Activated T-cell treated with anti-CD3 and anti-CD28 coated beads, Interleukin-2, amount 50 U/mL, for 24 hours (primary cell): Measurements from ENCODE around the gene NAV2.

ENCODE experiments used
- DNase-seq: peaks from one replicate; pipeline ENCODE4 v3.0.0-alpha.2; 2020
- H3K27ac Mint-ChIP-seq: 2 replicates; pipeline ENCODE4 v1.8.0; 2020; ENCODE audit warnings: mild to moderate bottlenecking, mixed read lengths
- H3K27me3 Mint-ChIP-seq: 2 replicates; pipeline ENCODE4 v1.8.0; 2020; ENCODE audit warnings: mixed read lengths
- H3K36me3 Mint-ChIP-seq: 2 replicates; pipeline ENCODE4 v1.8.0; 2020; ENCODE audit warnings: low read depth, mixed read lengths
- H3K4me1 Mint-ChIP-seq: 2 replicates; pipeline ENCODE4 v1.8.0; 2020; ENCODE audit warnings: low read depth, mixed read lengths
- H3K4me3 Mint-ChIP-seq: 2 replicates; pipeline ENCODE4 v1.8.0; 2020; ENCODE audit warnings: mild to moderate bottlenecking, moderate library complexity, mixed read lengths
- H3K9me3 Mint-ChIP-seq: 2 replicates; pipeline ENCODE4 v1.8.0; 2020; ENCODE audit warnings: mixed read lengths

Gene NAV2

DNA sequence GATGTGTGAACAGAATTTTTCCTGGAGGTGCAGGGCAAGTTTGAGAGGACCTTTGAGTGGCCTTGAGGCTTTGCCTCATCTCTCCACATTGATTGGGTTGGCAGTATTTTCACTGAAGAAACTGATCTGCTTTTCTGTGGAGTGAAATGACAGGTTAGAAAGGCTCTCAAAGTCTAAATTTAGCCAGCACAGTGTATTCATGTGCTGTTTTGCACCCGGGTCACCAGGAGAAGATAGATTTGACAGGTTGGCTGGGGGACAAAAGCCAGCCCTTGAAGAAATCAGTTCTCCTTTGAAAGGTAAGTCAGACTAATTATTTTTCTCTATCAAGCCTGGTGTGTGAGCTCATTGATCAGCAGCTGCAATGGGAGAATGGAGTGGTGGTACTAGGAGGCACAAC is 294.7 kb downstream of the NAV2 start:
- Mint-ChIP-seq H3K27ac (no peak overlapping the region), H3K4me3 (no peak overlapping the region), H3K27me3 (peaks cover 6% of the 10 kb centered on the region), H3K9me3 (no peaks in the 10 kb centered on the region), H3K36me3 (no peaks in the 10 kb centered on the region), H3K4me1 (no peaks in the 10 kb centered on the region)
- DNase-seq, result no peak

DNA sequence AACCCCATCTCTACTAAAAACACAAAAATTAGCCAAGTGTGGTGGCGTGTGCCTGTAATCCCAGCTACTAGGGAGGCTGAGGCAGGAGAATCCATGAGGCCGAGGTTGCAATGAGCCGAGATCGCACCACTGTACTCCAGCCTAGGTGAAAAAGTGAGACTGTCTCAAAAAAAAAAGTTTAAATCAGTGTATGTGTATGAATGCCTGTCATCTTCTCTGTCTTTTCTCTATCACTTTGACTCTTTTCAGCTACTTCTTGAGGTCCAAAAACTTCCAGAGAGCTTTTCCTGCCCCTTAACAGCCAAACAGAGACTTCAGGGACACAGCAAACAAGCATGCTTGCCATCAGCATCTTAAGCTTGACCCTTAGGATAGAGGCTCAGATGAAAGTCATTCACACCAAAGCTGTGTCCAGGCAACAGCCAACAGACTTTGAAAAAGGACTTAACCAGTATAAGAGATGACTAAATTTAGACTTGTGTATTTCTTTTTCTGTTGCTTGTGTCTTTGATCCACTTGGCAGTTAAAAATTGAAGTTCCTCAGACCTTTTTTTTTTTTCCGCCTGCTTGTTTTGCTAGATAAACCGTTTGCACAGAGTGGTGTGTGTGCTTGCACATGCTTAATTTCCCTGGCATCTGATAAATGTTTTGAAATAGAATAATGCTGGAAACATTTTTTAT is 295.7 kb downstream of the NAV2 start:
- DNase-seq, result no peak
- no peak overlapping the region for H3K4me3 Mint-ChIP-seq
- H3K9me3 Mint-ChIP-seq, result no peaks in the 10 kb centered on the region
- no peaks in the 10 kb centered on the region for H3K36me3 Mint-ChIP-seq
- no peaks in the 10 kb centered on the region for H3K4me1 Mint-ChIP-seq
- H3K27me3 Mint-ChIP-seq, result peaks cover 5% of the 10 kb centered on the region
- H3K27ac Mint-ChIP-seq, result no peak overlapping the region

DNA sequence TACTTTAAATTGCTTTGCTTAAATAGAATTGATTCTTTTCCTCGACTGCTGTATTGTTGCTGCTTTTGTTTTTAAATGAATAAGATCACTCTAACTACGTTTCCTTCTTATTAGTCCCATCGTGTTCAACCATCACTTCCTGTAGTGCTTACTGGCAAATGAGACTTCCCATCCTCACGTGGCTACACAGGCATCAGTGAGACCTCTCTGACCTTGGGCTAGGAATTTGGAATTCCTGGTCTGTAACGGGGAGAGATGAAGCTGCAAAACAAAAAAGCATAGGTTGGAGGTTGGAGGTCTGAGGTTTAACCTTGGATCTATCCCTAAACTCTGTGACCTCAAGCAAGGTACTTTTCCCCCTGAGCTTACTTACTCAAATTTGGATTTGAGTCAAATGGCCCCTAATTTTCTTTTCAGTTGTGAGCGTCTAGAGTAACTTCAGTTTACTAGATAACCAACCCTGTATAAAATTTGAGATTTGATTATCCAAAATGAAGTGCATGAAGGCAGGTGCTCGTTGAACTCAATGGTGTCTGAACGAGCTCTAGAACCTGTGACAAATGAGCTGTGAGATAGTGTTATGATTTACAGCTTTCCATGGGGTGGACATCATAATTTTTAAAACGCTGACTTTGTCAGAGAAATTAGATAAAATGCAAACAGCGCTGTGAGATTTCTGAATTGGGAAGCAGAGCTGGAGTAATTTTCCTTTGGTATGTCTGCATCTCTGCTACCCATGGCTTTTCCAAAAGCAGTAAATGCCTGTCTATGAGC is 296.4 kb downstream of the NAV2 start:
- no peak overlapping the region for H3K27ac Mint-ChIP-seq
- H3K9me3 Mint-ChIP-seq, result no peaks in the 10 kb centered on the region
- H3K4me1 Mint-ChIP-seq, result no peaks in the 10 kb centered on the region
- no peaks in the 10 kb centered on the region for H3K36me3 Mint-ChIP-seq
- H3K4me3 Mint-ChIP-seq, result no peak overlapping the region
- H3K27me3 Mint-ChIP-seq, result peaks cover 12% of the 10 kb centered on the region
- DNase-seq, result no peak

DNA sequence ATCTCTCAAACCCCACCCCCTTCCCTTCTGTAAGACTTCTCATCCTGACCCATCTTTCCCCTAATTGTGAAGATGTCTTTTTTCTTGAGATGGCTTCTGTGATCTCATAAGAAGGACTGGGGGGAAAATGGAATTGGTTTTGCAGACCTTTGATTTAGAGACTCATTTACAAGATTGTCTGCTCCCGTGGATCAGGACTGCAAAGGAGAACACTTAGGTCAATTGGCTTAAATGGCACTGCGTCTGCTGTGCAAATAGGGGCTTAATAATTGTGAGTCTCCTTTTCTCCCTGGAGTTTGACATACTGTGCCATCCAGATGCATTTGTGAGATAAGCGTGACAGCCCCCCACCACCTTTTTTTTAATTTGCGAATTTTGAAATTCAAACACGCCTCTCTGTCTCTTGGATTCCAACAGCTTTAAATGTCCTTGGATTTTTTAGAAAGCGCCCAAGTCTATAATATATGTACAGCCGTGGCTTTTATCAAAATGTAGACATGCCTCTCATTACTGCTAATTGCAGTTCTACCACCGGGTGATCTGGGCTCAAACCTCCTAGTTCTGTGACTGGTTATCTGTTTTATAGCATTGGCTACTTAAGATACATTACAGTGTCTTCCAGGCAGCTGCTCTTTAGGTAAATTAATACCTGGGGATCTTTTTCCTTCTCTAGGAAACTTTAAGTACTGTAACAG is 297.7 kb downstream of the NAV2 start:
- DNase-seq, result no peak
- no peaks in the 10 kb centered on the region for H3K9me3 Mint-ChIP-seq
- H3K27me3 Mint-ChIP-seq, result peaks cover 18% of the 10 kb centered on the region
- H3K27ac Mint-ChIP-seq, result no peak overlapping the region
- no peaks in the 10 kb centered on the region for H3K36me3 Mint-ChIP-seq
- H3K4me3 Mint-ChIP-seq, result no peak overlapping the region
- no peaks in the 10 kb centered on the region for H3K4me1 Mint-ChIP-seq

DNA sequence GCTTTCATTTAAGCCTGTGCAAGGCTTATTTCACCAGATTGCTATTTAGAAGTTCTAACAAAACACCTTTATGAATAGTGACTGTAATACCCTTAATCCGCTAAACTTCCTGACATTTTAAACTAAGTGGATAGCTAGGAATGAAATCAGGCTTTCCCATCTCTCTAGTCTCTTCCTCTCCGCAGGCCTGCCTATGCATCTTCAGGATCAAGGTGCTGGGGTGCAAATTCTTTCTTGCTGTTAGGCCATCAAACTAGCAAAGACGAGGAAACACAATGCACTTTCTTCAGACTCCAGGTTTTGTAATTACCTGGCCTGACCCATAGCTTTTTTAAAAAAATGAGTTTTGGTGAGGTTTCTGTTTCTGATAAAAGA is 298.2 kb downstream of the NAV2 start:
- H3K4me3 Mint-ChIP-seq, result no peak overlapping the region
- H3K4me1 Mint-ChIP-seq, result no peaks in the 10 kb centered on the region
- no peaks in the 10 kb centered on the region for H3K36me3 Mint-ChIP-seq
- no peak for DNase-seq
- H3K27me3 Mint-ChIP-seq, result peaks cover 20% of the 10 kb centered on the region
- H3K27ac Mint-ChIP-seq, result no peak overlapping the region
- no peaks in the 10 kb centered on the region for H3K9me3 Mint-ChIP-seq

DNA sequence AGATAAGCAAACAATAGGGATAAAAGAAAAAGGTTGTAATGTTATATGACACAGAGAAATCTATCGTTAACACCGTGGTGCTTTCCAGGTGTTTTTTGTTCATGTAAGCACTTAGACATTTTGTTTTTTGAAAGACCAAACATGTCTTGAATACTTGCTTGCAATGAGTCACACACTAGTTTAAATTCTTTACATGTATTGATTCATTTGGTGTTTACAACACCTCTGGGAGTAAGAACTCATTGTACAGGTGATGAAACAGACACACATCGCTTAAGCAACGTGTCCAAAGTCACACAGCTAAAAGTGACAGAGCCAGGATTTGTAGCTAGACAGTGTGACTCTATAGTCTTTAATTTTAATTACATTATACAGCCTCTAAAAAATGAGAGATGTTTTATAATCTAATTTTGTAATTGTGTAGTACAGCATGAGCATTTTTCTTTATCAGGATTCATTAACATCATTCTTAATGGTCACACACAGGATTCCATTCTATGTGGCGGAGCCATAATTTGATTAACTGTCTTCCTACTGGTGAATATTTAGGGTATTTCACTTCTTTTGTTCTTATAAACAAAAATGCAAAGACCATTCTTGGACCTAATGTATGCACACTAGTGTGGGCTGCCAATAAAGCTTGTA is 298.8 kb downstream of the NAV2 start:
- DNase-seq, result no peak
- no peaks in the 10 kb centered on the region for H3K4me1 Mint-ChIP-seq
- H3K27me3 Mint-ChIP-seq, result peaks cover 20% of the 10 kb centered on the region
- no peaks in the 10 kb centered on the region for H3K36me3 Mint-ChIP-seq
- H3K27ac Mint-ChIP-seq, result no peak overlapping the region
- no peaks in the 10 kb centered on the region for H3K9me3 Mint-ChIP-seq
- H3K4me3 Mint-ChIP-seq, result no peak overlapping the region

DNA sequence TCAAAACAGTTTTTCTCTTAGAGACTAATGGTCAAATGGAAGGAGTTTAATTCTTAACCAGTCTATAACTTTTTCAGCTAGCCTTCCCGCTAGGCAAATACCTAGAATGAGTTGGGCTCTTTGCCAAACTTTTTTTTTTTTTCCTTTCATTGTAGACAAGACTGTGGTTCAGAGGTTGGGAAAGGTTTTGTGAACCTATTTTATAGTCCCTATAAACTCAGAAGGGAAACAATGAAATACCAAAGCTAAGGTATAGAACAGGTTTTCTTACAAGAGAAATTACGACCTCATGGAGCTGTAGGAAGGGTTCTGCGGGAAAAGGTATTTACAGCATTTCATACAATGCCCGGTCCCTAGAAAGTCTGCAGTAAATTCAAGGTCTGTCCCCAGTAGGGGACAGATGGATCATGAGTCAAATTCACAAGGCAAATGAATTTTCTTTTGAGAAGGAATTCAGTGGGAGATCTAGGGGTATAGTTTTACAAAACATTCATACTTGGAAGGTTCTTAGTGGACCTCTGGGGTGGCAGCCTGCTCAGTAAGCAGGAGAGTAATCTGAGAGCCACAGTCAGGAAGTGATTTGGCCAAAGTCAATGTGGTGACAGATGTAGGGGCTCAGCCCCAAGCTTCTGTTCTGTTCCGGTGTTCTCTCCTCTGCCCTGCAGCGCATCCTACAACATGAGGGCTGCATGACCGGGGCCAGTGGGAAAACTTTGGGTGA is 300.9 kb downstream of the NAV2 start:
- no peaks in the 10 kb centered on the region for H3K4me1 Mint-ChIP-seq
- no peaks in the 10 kb centered on the region for H3K9me3 Mint-ChIP-seq
- DNase-seq, result no peak
- no peak overlapping the region for H3K27ac Mint-ChIP-seq
- H3K36me3 Mint-ChIP-seq, result no peaks in the 10 kb centered on the region
- H3K4me3 Mint-ChIP-seq, result no peak overlapping the region
- peaks cover 20% of the 10 kb centered on the region for H3K27me3 Mint-ChIP-seq

DNA sequence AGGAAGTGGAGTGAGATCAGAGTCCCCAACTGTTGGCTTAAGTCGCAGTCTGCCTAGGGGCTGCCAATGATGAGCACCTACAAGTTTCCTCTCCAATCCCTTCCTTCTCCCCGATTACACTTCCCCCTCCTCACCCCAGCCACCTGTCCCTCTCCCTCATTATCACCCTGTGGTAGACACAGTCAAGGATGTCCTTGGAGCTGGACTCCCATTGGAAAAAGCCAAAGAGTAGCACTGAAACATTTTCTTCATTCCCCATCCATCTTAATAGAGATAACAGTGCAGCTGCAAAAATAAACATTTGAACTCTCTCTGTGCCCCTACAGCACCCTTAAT is 301.4 kb downstream of the NAV2 start:
- no peaks in the 10 kb centered on the region for H3K36me3 Mint-ChIP-seq
- no peaks in the 10 kb centered on the region for H3K4me1 Mint-ChIP-seq
- no peaks in the 10 kb centered on the region for H3K9me3 Mint-ChIP-seq
- DNase-seq, result no peak
- H3K27ac Mint-ChIP-seq, result no peak overlapping the region
- H3K27me3 Mint-ChIP-seq, result peaks cover 20% of the 10 kb centered on the region
- H3K4me3 Mint-ChIP-seq, result no peak overlapping the region

DNA sequence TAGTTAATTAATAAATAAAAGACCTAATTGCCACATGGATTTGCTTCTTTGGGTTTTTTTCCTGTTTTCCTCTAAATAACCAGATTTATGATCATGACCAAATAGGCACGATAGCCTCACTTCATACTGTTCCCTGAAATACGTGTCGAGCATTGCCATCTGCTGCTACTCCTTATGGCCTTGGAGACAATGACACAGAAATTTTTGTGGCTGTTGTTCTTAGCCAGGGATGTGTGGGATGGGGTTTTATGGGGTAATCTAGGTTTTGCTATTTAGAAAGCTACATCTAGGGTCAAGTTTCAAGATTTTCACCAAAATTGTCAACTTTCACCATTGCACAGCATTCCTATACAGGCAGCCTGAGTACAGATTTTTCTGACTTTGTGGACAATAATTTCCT is 302.5 kb downstream of the NAV2 start:
- no peaks in the 10 kb centered on the region for H3K9me3 Mint-ChIP-seq
- peaks cover 20% of the 10 kb centered on the region for H3K27me3 Mint-ChIP-seq
- H3K4me3 Mint-ChIP-seq, result no peak overlapping the region
- H3K36me3 Mint-ChIP-seq, result no peaks in the 10 kb centered on the region
- no peak overlapping the region for H3K27ac Mint-ChIP-seq
- H3K4me1 Mint-ChIP-seq, result no peaks in the 10 kb centered on the region
- DNase-seq, result no peak

DNA sequence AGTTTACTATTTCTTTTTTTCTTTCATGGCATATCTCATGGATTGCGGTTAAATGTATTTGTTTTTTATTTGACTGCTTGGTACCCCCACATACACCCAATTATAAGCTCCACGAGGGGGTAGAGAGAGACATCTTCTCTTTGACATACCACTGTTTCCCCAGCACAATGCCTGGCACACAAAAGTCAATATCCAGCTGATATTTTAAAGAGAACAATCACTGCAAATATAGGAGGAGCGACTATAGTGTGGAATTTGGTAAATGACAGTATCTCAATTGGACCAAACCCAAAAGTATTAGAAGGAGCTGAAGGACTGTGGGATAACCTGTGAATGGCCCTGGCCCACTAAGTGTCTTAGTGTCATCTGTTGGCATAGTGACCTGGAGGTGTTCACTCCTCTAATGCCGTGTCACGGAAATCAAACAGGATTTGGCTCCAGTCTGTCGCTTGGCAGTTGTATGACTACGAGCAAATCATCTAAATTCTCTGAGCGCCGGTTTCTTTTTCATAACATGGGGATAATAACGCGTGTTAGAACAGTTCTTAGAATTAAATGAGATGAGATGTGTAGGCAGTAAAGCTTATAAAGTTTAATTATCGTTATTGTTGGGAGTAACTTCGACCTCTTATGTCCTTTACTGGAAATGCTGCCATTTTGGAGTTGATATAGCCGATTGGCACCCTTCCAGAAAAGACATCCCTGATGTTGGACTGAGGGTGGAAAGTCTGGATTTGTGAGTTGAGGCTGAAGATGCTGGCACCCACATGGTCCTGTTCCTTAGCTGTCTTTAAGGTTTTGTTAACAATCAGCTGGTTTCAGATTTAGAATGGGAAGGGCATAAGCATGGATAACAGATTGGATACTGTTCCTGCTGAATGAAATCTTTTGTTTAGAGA is 303.1 kb downstream of the NAV2 start:
- no peaks in the 10 kb centered on the region for H3K36me3 Mint-ChIP-seq
- DNase-seq, result no peak
- H3K4me1 Mint-ChIP-seq, result no peaks in the 10 kb centered on the region
- H3K9me3 Mint-ChIP-seq, result no peaks in the 10 kb centered on the region
- no peak overlapping the region for H3K27ac Mint-ChIP-seq
- no peak overlapping the region for H3K4me3 Mint-ChIP-seq
- H3K27me3 Mint-ChIP-seq, result peaks cover 20% of the 10 kb centered on the region

DNA sequence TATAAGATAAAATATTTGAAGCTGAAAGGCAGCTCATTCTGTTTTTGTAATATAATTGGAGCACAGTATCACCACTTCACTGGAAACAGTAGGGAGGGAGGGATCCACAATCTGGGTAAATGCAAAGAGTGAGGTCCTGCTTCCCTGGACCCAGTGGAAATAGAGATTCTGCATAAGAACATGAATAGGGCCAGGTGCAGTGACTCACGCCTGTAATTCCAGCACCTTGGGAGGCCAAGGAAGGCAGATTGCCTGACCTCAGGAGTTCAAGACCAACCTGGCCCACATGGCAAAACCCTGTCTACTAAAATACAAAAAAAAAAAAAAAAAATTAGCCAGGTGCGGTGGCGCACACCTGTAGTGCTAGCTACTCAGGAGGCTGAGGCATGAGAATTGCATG is 303.9 kb downstream of the NAV2 start:
- H3K9me3 Mint-ChIP-seq, result no peaks in the 10 kb centered on the region
- H3K27ac Mint-ChIP-seq, result no peak overlapping the region
- no peak for DNase-seq
- no peak overlapping the region for H3K4me3 Mint-ChIP-seq
- no peaks in the 10 kb centered on the region for H3K4me1 Mint-ChIP-seq
- no peaks in the 10 kb centered on the region for H3K36me3 Mint-ChIP-seq
- peaks cover 20% of the 10 kb centered on the region for H3K27me3 Mint-ChIP-seq

DNA sequence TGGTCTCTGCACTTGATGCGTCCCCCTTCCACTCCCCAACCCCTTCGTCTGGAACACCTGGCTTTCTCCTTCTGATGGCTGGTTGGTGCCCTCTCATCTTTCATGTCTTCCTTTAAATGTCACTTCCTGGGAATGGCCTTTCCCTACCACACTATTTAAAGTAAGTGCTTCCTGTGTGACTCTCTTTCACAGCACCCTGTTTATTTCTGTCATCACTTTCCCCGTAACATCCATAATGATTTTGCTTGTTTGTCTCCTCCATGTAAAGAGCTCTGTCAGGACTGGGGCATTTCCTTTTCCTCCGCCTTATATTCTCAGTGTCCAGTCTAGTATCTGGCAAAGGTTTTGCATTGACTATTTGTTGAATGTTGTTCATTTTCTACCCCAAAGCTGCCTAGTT is 304.7 kb downstream of the NAV2 start:
- Mint-ChIP-seq H3K4me1 (no peaks in the 10 kb centered on the region), H3K27ac (no peak overlapping the region), H3K9me3 (no peaks in the 10 kb centered on the region), H3K36me3 (no peaks in the 10 kb centered on the region), H3K4me3 (no peak overlapping the region), H3K27me3 (peaks cover 20% of the 10 kb centered on the region)
- DNase-seq, result no peak

DNA sequence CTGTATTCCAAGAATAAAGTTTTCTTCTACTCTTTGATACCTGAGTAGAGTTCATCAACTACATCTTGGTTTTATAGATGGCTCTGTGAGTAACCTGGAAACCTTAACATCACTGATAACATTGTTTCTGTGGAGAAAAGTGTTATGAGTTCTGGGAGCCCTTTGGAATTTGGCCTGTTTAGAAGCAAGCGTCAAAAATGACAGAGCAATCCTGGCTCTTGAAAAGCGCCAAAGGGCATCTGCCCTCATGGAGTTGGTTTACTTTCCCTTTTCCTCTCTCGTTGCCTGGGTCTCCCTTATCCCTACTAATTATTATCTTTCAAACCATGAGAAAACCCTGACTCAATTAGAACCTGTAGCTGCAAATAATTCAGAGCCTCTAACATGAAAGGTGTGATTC is 307.6 kb downstream of the NAV2 start:
- no peaks in the 10 kb centered on the region for H3K36me3 Mint-ChIP-seq

DNA sequence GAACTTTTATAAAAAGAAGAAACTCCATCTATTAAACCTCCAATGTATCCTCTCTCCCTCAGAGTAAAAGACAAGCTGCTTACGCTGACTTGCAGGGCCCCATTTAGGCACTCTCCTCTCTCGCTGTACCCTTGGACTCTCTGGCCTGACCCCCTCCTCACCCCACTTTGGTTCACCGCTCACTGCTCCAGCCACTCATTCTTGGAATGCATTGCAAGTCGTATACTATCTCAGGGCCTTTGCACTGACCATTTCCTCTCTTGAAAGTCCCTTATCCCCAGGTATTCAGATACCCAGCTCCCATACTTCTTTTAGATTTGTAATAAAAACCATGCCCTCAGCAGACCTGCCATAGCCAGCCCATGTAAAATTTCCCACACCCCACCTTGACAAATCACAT is 308.1 kb downstream of the NAV2 start:
- DNase-seq, result no peak
- no peaks in the 10 kb centered on the region for H3K36me3 Mint-ChIP-seq
- H3K9me3 Mint-ChIP-seq, result no peaks in the 10 kb centered on the region
- no peak overlapping the region for H3K4me3 Mint-ChIP-seq
- H3K27me3 Mint-ChIP-seq, result peaks cover 4% of the 10 kb centered on the region
- H3K27ac Mint-ChIP-seq, result no peak overlapping the region
- no peaks in the 10 kb centered on the region for H3K4me1 Mint-ChIP-seq

More for the DNA sequence above, 307.6 kb downstream of the NAV2 start:
- Mint-ChIP-seq H3K9me3 (no peaks in the 10 kb centered on the region), H3K4me1 (no peaks in the 10 kb centered on the region), H3K27ac (no peak overlapping the region), H3K4me3 (no peak overlapping the region), H3K27me3 (peaks cover 9% of the 10 kb centered on the region)
- no peak for DNase-seq
